Stimulated activated CD4-positive, alpha-beta T cell treated with anti-CD3 and anti-CD28 coated beads, Interleukin-15, amount 100 ng/mL, for 1 hour (primary cell): Measurements from ENCODE around the gene SBNO2.
"Not testable (repeated sequence)": the region's sequence is repeated elsewhere in the genome, so short reads cannot be mapped to it uniquely, and the experiment has no call there.

Experiments
- DNase-seq, 2 donors: peaks; one replicate each; pipeline ENCODE4 v3.0.0-alpha.2; 2020; ENCODE audit warnings: low read depth in 1 of 2, low spot score in 1 of 2

Gene SBNO2

GRCh38 chr19:1173845-1174809, at the start of gene SBNO2:
SBNO2 (minus strand) TSS chr19:1174268; CDS start chr19:1154276, 19,992 bp downstream.
- peak; percentile 92 to 93 for DNase-seq

DNA sequence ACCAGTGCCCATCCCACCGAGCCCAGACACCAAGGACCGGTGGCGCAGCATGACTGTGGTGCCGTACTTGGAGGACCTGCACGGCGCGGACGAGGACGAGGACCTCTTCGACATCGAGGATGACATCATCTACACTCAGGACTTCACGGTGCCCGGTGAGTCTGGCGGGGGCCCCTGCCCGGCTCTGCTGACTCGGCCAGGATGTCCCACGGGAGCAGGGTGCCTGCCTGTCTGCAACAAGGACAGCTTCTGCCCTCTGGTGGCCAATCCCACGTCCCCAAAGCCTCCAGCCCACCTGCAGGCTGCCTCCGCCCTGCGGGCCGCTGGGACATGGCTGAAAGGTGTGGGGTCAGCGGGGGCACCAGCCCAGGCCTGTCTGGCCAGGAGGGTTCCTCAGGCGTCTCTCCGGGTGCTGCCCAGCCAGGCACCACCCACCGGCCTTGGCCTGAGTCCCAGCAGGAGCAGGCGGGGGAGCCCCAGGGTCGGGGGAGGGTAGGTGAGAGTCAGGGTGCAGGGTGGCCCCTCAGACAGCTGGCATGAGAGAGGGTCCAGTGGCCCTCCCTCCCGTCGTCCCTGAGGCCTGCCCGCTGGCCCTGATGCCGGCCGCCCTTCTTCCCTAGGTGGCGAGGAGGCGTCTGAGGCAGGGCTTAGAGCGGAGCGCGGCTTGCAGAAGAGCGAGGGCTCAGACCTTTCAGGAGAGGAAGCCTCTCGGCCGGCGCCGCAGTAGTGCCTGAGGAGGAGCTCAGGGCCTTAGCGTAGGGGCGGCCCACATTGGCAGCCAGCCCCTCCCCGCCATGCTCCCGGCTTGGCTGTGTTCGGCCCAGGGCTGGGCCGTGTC, 49.2 kb upstream of the SBNO2 start:
- DNase-seq: no peak

DNA sequence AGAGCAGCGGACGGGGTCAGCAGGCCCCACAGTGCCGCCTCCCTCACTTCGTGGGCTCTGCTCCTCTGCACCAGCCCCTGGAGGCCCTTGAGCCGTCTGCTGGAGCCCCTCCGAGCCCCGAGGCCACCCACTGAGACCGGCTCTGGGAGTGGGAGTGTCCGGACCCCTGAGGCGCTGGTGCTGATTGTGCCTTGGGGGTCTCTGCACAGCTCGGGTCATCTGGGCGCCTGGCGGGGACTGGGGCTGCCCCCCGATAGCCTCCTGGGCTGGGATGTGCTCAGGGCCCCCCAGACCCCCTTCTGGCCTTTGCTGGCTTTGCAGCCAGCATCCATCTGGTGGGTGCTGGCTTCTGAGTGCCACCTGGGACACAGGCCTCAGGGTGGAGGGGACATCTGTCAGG, 48.3 kb upstream of the SBNO2 start:
- no peak for DNase-seq

- no peak for DNase-seq
Measured at GRCh38 chr19:1221904-1222255, 47.8 kb upstream of the SBNO2 start.

GRCh38 chr19:1220976-1221903, 47.2 kb upstream of the SBNO2 start:
- DNase-seq: no peak

GRCh38 chr19:1220477-1220930, 46.4 kb upstream of the SBNO2 start:
- DNase-seq: no peak

DNA sequence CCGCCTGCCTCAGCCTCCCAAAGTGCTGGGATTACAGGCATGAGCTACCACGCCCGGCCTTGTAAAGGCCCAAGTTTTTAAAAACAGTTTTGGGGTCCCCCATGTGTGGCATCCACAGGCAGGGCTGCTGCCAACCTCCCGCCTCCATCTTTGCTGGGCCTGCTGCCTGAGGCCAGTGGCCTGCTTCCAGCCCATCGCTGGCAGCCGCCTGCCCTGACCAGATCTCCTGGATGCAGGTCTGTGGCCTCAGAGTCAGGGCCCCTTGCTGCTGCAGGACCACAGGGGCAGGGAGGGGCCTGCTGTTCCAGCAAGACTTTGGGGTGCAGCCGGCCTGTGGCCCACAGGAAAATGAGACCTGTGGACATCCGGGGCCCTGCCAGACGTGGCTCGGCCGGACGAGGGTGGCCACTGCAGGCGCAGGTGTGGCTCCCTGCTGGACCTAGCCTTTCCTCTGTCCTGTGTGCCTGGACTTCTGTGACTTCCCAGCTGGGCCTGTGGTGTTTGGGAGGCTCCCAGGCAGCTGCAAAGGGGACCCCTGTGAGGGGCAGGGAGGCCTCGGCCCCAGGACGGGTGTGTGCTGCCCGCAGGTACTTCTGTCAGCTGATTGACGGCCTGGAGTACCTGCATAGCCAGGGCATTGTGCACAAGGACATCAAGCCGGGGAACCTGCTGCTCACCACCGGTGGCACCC, 45.9 kb upstream of the SBNO2 start:
- no peak for DNase-seq

DNA sequence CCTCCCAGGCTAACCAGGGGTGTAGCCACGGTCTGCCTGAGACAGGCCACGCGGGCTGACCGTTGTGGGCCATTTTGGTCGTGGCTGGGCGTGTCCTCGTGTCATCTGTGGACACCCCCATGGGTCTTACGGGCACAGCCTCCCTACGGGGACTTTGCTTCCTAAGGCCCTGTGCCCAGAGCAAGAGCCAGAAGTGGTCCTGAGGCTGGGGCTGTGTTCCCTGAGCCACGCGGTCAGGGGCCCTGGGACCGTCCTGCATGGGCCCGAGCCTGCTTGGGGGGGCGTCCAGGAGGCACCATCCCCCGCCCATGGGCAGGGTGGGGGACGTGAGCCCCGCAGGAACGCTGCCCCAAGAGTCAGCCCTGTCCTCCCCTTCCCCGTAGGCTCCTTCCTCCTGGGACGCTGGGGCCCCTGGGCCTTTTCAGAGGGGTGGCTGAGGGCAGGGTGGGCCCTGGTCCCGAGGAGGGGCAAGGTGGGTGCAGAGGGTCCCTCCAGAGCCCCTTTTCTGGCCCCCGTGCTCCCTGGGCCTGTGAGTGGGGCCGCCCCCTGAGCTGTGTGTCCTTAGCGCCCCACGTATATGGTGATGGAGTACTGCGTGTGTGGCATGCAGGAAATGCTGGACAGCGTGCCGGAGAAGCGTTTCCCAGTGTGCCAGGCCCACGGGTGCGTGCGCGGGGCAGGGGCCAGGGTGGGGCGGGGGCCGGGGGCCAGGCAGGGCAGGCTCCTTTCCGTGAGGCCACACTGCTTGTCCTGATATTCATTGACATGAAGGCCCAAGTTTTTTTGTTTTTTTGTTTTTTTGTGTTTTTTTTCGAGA, 44.9 kb upstream of the SBNO2 start:
- DNase-seq: no peak

GRCh38 chr19:1217366-1217765, 43.3 kb upstream of the SBNO2 start:
- DNase-seq: no peak

DNA sequence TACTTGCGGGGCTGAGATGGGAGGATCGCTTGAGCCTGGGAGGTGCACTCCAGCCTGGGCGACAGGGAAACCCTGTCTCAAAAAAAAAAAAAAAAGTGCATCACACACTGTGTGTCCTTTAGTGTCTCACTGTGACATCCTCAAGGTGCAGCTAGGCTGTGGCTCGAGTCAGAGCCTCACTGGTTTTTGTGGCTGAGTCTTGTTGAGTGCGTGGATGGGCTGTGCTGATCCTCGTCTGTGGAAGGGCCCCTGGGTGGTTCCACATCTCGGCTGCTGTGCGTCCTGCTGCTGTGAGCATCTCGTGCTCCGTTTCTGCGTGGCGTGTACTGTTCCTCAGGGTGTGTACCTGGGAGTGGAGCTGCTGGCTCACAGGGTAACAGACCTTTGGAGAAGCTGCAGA, 42.7 kb upstream of the SBNO2 start:
- DNase-seq: no peak

- DNase-seq: no peak
Measured at GRCh38 chr19:1214862-1215731, 41.0 kb upstream of the SBNO2 start.

DNA sequence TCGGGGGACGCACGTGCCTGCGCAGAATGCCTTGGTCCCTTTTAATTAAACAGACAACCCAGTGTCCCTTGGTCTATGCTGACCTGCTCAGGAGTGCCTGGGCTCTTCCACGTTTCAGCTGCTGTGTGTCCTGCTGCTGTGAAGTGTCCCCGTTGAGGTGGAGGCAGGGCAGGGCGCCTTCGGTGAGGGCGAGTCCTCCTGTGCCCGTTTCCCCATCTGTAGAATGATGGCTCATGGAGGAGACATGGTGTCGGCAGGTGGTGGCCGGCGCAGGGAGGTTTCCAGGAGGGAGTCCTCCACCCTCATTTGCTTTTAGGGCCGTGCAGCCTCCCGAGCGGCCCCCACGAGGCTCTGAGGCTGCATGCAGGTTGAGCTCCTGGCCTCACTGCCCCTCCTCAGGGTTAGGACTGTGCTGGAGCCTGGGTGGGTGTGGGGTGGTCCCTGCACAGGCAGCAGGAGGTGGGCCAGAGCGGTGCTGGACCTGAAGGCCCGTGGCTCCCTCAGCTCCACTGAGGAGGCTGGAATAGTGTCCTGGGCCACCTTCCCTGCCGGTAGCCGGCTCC, 40.3 kb upstream of the SBNO2 start:
- DNase-seq: no peak

DNA sequence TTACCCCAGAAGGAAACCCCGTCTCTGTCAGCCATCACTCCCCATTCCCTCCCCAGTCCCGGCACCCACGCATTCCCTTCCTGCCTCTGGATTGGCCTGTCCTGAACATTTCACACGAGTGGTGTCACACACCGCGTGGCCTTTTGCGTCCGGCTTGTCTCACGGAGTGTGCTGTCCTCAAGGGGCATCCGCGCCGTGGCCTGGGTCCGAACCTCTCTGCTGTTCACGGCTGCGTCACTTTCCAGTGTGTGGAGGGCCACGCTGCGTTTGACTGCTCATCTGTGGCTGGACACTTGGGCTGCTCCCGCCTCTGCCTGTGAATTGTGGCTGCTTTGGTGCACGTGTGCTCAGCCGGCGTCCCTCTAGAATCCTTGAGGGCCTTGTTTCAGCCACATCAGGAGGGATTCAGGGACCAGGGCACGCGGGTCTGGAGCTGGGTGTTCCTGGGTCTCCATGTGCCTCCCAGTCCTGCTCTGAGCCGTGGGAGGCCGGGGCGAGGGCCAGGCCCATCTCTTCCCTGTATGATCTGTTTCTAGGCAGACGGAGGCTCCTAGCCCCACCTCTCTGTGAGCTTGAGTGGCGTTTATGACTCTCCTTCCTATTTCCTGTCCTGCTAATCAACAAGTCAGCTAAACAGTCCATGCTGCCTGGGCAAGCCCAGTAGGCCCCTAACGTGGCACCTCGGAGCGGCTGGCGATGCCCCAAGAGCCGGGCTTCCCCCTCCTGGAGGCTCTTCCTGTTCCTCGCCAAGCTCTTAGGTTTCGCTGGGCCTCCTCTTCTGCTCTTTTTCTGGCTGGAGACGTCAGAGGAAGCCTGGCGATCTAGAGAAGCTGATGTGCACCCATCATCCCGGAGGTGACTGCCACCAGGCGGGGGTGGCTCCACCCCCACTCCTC, 39.6 kb upstream of the SBNO2 start:
- peak in 1 of 2 donors; percentile 12 for DNase-seq

DNA sequence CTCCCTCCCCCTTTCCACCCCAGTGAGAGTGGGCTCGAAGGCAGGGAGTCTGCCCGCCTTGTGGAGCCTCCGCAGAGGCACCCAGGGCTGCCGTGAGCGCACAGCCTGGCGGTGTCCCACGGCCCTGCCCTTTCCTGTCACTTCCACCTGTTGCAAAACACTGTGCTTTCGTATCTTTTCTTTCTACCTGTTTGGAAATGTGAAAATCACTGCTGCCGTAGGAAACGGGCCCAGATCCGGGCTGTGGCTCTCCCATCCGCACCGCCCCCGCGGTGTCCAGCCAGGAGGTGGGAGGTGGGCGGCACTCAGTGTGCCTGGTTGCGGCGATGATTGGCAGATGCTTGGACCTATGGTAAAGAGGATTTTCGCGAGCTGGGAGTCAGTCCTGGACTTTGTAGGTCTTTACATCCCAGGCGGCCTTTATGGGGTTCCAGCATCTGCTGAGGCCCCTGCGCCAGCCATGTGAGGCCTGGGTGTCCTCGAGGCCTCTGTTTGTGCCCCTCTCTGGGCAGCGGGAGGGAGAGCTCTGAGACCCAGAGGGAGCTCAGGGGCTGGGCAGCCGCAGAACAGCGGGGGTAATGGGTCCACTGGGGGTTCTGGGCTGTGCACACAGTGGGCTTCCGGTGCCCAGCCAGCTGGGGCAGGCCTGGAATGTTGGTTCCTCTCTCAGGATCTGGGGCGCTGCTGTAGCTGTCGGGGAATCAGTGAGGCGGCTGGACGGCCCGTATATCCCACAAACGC, 37.6 kb upstream of the SBNO2 start:
- no peak for DNase-seq

- DNase-seq: no peak
Measured at GRCh38 chr19:1210227-1210538, 36.1 kb upstream of the SBNO2 start.

DNA sequence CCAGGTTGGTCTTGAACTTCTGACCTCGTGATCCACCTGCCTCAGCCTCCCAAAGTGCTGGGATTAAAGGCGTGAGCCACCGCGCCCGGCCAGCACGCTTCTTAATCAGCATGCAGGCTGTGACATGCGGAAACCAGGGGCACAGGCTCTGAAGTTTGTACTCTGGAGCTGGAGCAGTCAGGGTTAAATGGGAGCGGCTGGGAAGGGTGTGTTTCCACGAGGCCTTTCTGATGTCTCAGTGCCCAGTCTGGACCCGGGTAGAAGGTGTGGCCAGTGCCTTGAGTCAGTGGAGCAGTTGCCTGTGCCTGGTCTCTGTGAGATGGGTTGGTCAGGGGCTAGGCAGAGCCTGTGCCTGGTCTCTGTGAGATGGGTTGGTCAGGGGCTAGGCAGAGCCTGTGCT, 34.8 kb upstream of the SBNO2 start:
- DNase-seq: not testable (repeated sequence)
